Stimulated activated CD8-positive, alpha-beta memory T cell treated with anti-CD3 and anti-CD28 coated beads, Interleukin-15, amount 100 ng/mL, for 4 hours (primary cell): ENCODE measurements around the gene APOA4.

Experiments
- DNase-seq, 2 donors: peaks; one replicate each; pipeline ENCODE4 v3.0.0-alpha.2; 2020; ENCODE audit warnings: low read depth in 2 of 2

Gene APOA4

GRCh38 chr11:116830184-116830912 lies 7.2 kb upstream of the APOA4 start:
- no peak for DNase-seq

- DNase-seq, result no peak
These were observed 6.5 kb upstream of the APOA4 start, which contains the start of gene APOC3 for GRCh38 chr11:116829525-116830183. Gene APOC3 (plus strand): TSS chr11:116829907. CDS start chr11:116830583, 676 bp downstream.

DNA sequence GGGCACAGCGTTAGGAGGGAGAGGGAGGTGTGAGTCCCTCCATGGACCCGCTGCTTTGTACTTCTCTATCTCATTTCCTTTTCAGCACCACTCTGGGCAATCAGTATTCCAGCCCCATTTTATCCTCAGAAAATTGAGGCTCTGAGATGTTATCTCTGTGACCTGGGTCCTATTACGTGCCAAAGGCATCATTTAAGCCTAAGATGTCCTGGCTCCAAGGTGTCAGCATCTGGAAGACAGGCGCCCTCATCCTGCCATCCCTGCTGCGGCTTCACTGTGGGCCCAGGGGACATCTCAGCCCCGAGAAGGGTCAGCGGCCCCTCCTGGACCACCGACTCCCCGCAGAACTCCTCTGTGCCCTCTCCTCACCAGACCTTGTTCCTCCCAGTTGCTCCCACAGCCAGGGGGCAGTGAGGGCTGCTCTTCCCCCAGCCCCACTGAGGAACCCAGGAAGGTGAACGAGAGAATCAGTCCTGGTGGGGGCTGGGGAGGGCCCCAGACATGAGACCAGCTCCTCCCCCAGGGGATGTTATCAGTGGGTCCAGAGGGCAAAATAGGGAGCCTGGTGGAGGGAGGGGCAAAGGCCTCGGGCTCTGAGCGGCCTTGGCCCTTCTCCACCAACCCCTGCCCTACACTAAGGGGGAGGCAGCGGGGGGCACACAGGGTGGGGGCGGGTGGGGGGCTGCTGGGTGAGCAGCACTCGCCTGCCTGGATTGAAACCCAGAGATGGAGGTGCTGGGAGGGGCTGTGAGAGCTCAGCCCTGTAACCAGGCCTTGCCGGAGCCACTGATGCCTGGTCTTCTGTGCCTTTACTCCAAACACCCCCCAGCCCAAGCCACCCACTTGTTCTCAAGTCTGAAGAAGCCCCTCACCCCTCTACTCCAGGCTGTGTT lies 5.8 kb upstream of the APOA4 start:
- DNase-seq, result no peak

DNA sequence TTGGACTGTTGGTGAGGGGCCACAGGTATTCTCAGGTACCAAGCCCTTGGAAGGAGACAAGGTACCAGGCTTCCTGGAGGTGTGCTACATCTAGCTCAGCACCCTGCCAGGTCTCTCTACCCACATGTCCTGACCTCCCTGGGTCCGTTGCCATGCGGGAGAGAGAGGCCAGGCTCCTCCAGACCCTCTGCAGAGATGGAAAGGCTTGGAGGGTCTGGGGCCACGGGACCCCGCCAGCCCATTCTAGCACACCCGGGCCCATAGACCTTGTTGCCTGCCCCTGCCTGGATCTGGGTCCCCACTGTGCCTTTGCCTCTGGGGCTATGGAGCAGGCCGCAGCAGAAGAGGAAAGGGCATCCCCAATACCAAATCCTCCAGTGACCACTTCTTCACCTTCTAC lies 4.4 kb upstream of the APOA4 start:
- no peak for DNase-seq

GRCh38 chr11:116826751-116827431 lies 3.8 kb upstream of the APOA4 start:
- DNase-seq, result no peak

DNA sequence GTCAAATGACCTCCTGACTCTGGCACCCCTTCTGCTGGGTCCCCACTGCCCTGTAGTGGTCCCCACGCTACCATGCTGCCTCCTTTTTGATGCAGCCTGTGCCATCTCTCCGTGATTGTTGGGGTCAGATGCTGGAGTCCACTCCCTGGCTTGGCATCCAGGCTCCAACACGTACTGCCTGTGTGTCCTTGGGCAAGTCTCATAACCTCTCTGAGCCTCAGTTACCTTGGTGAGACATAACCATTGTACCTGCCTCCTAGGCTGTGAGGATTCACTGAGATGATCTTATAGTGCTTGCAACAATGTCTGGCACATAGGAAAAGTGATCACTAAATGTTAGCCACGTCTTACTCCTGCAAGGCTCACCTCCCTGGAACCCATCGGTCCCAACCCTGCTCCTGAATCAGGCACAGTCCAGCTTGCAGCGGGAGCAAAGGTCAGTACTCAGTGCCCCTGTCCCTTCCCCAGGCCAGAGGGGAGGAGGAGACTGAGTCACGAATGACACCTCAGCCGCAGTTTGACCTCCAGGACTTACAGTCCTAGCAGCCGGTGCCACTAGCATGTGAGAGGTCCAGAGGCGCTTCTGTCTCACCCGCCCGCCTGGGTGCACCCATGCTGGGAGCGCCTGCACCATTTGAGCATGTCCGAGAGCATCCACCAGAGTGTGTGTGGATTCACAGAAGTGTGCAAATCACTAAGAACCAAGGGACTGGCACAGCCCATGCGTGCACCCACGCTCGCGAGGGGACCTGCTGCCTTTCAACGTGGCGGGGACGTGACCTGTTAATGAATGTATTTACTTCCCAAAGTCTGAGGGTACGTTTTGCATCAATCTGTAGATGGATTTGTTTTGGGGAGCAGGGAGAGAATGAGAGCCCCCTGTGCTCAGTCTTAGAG lies 3.0 kb upstream of the APOA4 start:
- DNase-seq, result no peak

GRCh38 chr11:116825434-116825833 lies 2.3 kb upstream of the APOA4 start:
- no peak for DNase-seq

DNA sequence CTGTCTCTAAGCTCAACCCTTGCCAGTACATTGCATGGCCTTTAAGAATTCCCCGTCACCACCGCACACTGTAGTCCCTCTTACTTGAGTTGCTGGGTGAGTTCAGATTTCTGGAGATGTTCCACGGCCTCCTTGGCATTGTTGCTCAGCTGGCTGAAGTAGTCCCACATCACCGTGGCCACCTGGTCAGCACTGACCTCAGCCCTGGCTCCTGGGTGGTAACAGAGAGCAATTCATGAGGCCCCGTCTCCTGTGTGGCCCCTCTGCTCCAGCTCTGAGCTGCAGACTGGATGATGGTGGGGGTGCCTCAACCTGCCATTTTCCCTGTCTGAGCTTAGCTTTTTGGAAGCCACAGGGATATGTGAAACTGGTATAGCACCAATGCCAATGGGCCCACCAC lies 529 bp downstream of the APOA4 start:
- DNase-seq, result no peak

- no peak for DNase-seq
These were observed 1.8 kb downstream of the APOA4 start for GRCh38 chr11:116821050-116821918.

GRCh38 chr11:116819049-116819448 lies 4.1 kb downstream of the APOA4 start:
- no peak for DNase-seq

GRCh38 chr11:116814502-116814901 lies 8.6 kb downstream of the APOA4 start:
- no peak for DNase-seq

DNA sequence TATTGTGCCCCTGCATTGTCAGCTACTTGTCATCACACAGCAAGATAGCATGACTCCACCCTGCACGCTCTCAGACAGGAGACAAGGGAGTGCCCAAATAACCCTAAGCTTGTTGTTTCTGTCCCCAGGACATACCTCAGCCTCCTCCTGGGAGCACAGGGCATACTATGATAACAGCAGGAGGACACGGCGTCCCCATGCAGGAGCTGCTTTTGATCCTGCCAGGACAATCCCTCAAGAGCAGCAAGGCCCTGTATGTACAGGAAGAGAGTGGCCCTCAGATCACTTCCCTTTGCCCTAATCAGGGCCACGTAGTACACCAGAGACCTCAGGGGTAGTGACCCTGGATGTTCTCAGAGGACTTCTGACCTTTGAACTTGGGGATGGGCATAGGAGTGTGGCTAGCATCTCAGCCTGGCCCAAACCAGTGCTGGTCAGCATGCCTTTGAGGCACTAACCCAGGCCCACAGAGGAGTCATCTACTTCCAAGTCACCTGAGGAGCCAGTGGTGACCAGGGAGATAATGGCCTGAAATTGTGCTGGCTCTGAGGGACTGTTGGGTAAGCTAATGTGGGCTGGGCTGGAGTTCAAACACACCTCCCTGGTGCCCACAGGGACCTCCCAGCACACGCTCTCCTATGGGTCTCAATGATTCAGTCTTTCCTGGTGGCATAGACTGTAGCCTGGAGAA lies 9.2 kb downstream of the APOA4 start:
- DNase-seq, result no peak

DNA sequence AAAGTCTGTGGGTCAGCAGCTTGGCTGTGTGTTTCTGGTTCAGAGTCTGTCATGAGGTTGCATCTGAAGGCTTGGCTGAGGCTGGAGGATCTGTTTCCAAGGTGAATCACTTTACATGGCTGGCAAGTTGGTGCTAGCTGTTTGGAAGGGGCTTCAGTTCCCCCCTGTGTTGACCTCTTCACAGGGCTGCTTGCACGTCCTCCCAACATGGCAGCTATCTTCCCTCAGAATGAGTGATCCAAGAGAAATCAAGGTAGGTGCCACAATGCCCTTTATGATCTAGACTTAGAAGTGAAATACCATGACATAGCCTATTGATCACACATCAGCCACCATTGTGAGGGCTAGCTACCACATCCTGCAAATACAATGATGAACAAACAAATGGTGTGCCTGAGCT lies 9.9 kb downstream of the APOA4 start:
- DNase-seq, result no peak

- DNase-seq, result no peak
These were observed 11.0 kb downstream of the APOA4 start for GRCh38 chr11:116812109-116812508.

DNA sequence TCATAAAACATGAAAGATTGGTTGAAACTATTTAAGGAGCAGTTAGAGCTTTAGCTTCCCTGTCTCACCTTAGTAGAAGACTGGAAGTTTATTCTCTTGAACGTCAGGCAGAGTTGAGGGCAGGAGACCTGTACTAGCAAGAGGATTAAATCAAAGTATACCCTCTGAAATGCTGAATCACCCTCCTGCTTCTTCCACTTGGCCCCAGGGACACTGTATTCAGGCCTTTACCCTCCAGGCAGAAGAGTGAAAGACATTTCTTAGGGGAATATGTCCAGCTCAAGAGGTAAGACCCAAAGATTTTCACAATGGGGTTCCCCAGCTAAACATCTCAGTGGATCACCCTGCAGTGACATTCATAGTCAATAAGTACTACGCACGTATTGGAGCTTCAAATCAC lies 11.9 kb downstream of the APOA4 start:
- no peak for DNase-seq

- no peak for DNase-seq
These were observed 14.6 kb downstream of the APOA4 start for GRCh38 chr11:116808262-116809175.

DNA sequence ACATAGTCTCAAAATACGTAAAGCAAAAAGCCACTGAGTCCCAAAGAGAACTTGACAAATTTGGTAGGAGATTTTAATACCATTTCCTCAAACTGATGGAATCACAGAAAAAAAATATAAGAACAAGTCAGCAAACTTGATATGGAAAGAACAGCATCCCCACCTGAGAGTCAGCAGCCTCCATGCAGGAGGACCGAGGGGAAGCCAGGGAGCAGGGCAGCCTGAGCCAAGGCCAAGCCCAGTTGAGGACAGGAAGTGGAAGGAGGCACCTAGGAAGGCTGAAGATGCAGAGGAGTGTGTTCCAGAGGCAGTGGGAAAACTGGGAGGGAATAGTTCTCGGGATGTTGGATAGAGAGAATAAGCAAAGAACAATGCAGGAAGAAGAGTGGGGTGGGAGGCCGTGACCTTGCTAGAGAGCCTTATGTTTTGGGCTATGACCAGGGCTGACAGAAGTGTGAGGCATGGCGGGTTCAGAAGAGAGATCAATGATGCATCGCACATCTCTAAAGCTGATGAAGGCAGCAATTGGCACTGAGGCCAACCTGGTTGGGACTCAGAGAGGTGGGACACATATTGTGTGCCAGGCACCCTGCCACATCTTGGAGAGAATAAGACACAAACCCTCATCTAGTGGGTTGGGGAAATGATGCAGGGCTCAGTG lies 15.4 kb downstream of the APOA4 start:
- DNase-seq, result no peak

- DNase-seq, result no peak
These were observed 19.1 kb downstream of the APOA4 start for GRCh38 chr11:116804001-116804400.
